HG03097 (cell line): ENCODE measurements around the gene WDR72.

Source experiments
- ATAC-seq: cut with Tn5 transposase; IDR thresholded peaks from one replicate; pipeline ENCODE4 v1.9.1; 2021; ENCODE audit not compliant: unreplicated experiment, low FRiP score

Gene WDR72

GRCh38 chr15:53472210-53472609 is 287.3 kb downstream of the WDR72 start:
- ATAC-seq, result no peak

GRCh38 chr15:53470743-53471142 is 288.7 kb downstream of the WDR72 start:
- ATAC-seq, result no peak

GRCh38 chr15:53469422-53469821 is 290.0 kb downstream of the WDR72 start:
- no peak for ATAC-seq
